HCT116 (cell line): ENCODE data around the gene SAV1. TPM values are rescaled to one million over a fixed set of nuclear protein-coding genes. Genes with fewer than 3 reads are reported as not detected.

ENCODE experiments used
- ATAC-seq: fragments of 200-7000 bp; cut with Tn5 transposase; 2 replicates; pipeline ENCODE4 v1.9.1; 2020; ENCODE audit warnings: mild to moderate bottlenecking, moderate library complexity
- BruUV-seq: library from RNA; stranded (reverse); fragments of 400-500 nt; replicated peaks from 2 replicates; lab custom pipeline; 2021; lab: Mats Ljungman, UMichigan
- CTCF ChIA-PET: fragments of 300-600 bp; sonication (Branson Sonifier 250); formaldehyde crosslinking; loops from one replicate; lab custom pipeline; 2021; ENCODE audit warnings: antibody characterized with exemption; lab: Charles Lee
- POLR2A ChIA-PET: fragments of 300-600, 350-600 bp; sonication (Branson Sonifier 250); formaldehyde crosslinking; loops from one replicate; lab custom pipeline; 2021; ENCODE audit warnings: antibody characterized with exemption; lab: Charles Lee
- RAD21 ChIA-PET, 2 experiments: fragments of 300-600 bp; sonication (Branson Sonifier 250); formaldehyde crosslinking; loops; one replicate each; lab custom pipeline; 2023; ENCODE audit warnings: low total read pairs in 2 of 2; ENCODE audit not compliant: uncharacterized antibody in 2 of 2, unreplicated experiment in 2 of 2, low non-redundant PET in 1 of 2; lab: Charles Lee
- DNase-seq: peaks from one replicate; pipeline ENCODE4 v3.0.0-alpha.2; 2010; ENCODE audit warnings: low read depth, low spot score
- H2AFZ ChIP-seq: fragments of 200-600 bp; shearing (Covaris generic), sonication (generic); 2 replicates; pipeline ENCODE4 v1.6.1; 2017; ENCODE audit warnings: low read depth, mixed run types, mixed read lengths, antibody characterized with exemption, low read length; ENCODE audit not compliant: poor library complexity, severe bottlenecking
- H3K27ac ChIP-seq: 2 replicates; pipeline ENCODE4 v1.5.1; 2012; ENCODE audit warnings: low read depth, low read length
- H3K27me3 ChIP-seq: fragments of 200-600 bp; sonication (generic); 2 replicates; pipeline ENCODE4 v1.6.1; 2016; ENCODE audit warnings: mixed run types, low read length, mixed read lengths; ENCODE audit not compliant: insufficient read depth
- H3K36me3 ChIP-seq, 2 experiments: fragments of 200-500 bp in 1 of 2; fragments of 200-600 bp in 1 of 2; sonication (Bioruptor generic) in 1 of 2; sonication (generic) in 1 of 2; 2 replicates each; pipeline versions ENCODE4 v1.5.1 to v1.6.1; 2014 to 2016; ENCODE audit warnings: low read length in 2 of 2, inconsistent platforms in 1 of 2, mixed read lengths in 1 of 2, mixed run types in 1 of 2; ENCODE audit not compliant: insufficient read depth in 2 of 2, control insufficient read depth in 1 of 2
- H3K4me1 ChIP-seq, 2 experiments: fragments of 200-600 bp in 1 of 2; sonication (generic) in 1 of 2; 2 replicates each; pipeline versions ENCODE4 v1.5.1 to v1.6.1; 2012 to 2017; ENCODE audit warnings: low read length in 2 of 2, inconsistent platforms in 1 of 2, mild to moderate bottlenecking in 1 of 2, mixed read lengths in 1 of 2, mixed run types in 1 of 2, moderate library complexity in 1 of 2; ENCODE audit not compliant: insufficient read depth in 2 of 2, control insufficient read depth in 1 of 2
- H3K4me2 ChIP-seq: fragments of 200-600 bp; sonication (generic); 2 replicates; pipeline ENCODE4 v1.6.1; 2017; ENCODE audit warnings: mixed run types, low read length, mixed read lengths
- H3K4me3 ChIP-seq, 2 experiments: fragments of 200-600 bp in 1 of 2; sonication (generic) in 1 of 2; replicated peaks in 1 of 2; 2 replicates each; pipeline ENCODE4 v1.5.1; 2011 to 2016; ENCODE audit warnings: low read length in 2 of 2, control low read depth in 1 of 2, low read depth in 1 of 2, mild to moderate bottlenecking in 1 of 2, mixed read lengths in 1 of 2, mixed run types in 1 of 2
- H3K79me2 ChIP-seq: fragments of 200-600 bp; sonication (generic); 2 replicates; pipeline ENCODE4 v1.6.1; 2017; ENCODE audit warnings: mild to moderate bottlenecking, mixed run types, low read length, moderate library complexity, mixed read lengths; ENCODE audit not compliant: insufficient read depth
- H3K9ac ChIP-seq: fragments of 200-600 bp; sonication (generic); 2 replicates; pipeline ENCODE4 v1.6.1; 2016; ENCODE audit warnings: low read length, mixed read lengths
- H3K9me2 ChIP-seq: fragments of 200-600 bp; sonication (generic), shearing (Covaris generic); 2 replicates; pipeline ENCODE4 v1.6.1; 2017; ENCODE audit warnings: mixed run types, mild to moderate bottlenecking, moderate library complexity; ENCODE audit not compliant: insufficient read depth
- H3K9me3 ChIP-seq, 2 experiments: fragments of 200-500 bp in 1 of 2; fragments of 200-600 bp in 1 of 2; sonication (Bioruptor generic) in 1 of 2; sonication (generic) in 1 of 2; 2 replicates each; pipeline ENCODE4 v1.6.1; 2014 to 2017; ENCODE audit warnings: low read length in 2 of 2, mixed read lengths in 2 of 2, inconsistent platforms in 1 of 2, low read depth in 1 of 2, mild to moderate bottlenecking in 1 of 2, mixed run types in 1 of 2, moderate library complexity in 1 of 2; ENCODE audit not compliant: control insufficient read depth in 1 of 2, insufficient read depth in 1 of 2
- H4K20me1 ChIP-seq: fragments of 200-600 bp; sonication (generic), shearing (Covaris generic); 2 replicates; pipeline ENCODE4 v1.6.1; 2017; ENCODE audit warnings: mixed run types, mild to moderate bottlenecking, moderate library complexity; ENCODE audit not compliant: insufficient read depth
- CEBPB ChIP-seq: IDR thresholded peaks from 2 replicates; pipeline ENCODE4 v1.6.1; 2012; ENCODE audit warnings: low read depth
- CTCF ChIP-seq, 3 experiments: fragments of 200-600 bp in 1 of 3; sonication (generic) in 1 of 3; IDR thresholded peaks in 2 of 3; conservative IDR thresholded peaks in 1 of 3; 2 replicates each; pipeline ENCODE4 v1.5.1; 2012 to 2017; ENCODE audit warnings: low read depth in 2 of 3, low read length in 2 of 3, antibody characterized with exemption in 1 of 3, borderline replicate concordance in 1 of 3, control low read depth in 1 of 3, mild to moderate bottlenecking in 1 of 3, mixed read lengths in 1 of 3, mixed run types in 1 of 3, moderate library complexity in 1 of 3; ENCODE audit not compliant: insufficient read depth in 1 of 3
- EZH2phosphoT487 ChIP-seq: fragments of 200-600 bp; IDR thresholded peaks from 2 replicates; pipeline ENCODE4 v1.6.1; 2018; ENCODE audit warnings: antibody characterized with exemption, borderline replicate concordance
- RAD21 ChIP-seq: IDR thresholded peaks from 2 replicates; pipeline ENCODE4 v1.6.1; 2012; ENCODE audit warnings: low read depth, mild to moderate bottlenecking
- REST ChIP-seq: IDR thresholded peaks from 2 replicates; pipeline ENCODE4 v1.6.1; 2012; ENCODE audit warnings: low read depth
- SP1 ChIP-seq: IDR thresholded peaks from 2 replicates; pipeline ENCODE4 v1.6.1; 2012; ENCODE audit warnings: low read depth
- YY1 ChIP-seq: IDR thresholded peaks from 2 replicates; pipeline ENCODE4 v1.6.1; 2011; ENCODE audit warnings: low read length, low read depth, moderate library complexity, mild to moderate bottlenecking; ENCODE audit not compliant: insufficient replicate concordance; ENCODE audit errors: extremely low read depth
- ZFX ChIP-seq: fragments of 450-650 bp; IDR thresholded peaks from 2 replicates; pipeline ENCODE4 v1.6.1; 2017
- ZNF274 ChIP-seq: fragments of 200-500 bp; sonication (Bioruptor generic); IDR thresholded peaks from 2 replicates; pipeline ENCODE4 v1.6.1; 2014; ENCODE audit warnings: mild to moderate bottlenecking, low read depth, low read length, inconsistent platforms
- intact Hi-C: fragments of 100-400 bp; cut with micrococcal nuclease; formaldehyde crosslinking; loops from 2 replicates; pipeline ENCODE4 v1.10.0; 2022
- total RNA-seq: library from RNA; stranded (reverse); gene quantifications from one replicate; pipeline ENCODE4 v1.2.1, GENCODE V29; 2021; ENCODE audit not compliant: unreplicated experiment
- TF ChIP-seq, protein P1 (sequence below): IDR thresholded peaks from 2 replicates; pipeline ENCODE4 v1.6.1; 2012
- TF ChIP-seq, protein P2 (sequence below): IDR thresholded peaks from 2 replicates; pipeline ENCODE4 v1.6.1; 2011; ENCODE audit warnings: mild to moderate bottlenecking, low read length, moderate library complexity; ENCODE audit not compliant: insufficient replicate concordance; ENCODE audit errors: extremely low read depth

The SAV1 gene
- total RNA-seq, 1 experiment from 2014 or later, result 38.0 TPM

DNA sequence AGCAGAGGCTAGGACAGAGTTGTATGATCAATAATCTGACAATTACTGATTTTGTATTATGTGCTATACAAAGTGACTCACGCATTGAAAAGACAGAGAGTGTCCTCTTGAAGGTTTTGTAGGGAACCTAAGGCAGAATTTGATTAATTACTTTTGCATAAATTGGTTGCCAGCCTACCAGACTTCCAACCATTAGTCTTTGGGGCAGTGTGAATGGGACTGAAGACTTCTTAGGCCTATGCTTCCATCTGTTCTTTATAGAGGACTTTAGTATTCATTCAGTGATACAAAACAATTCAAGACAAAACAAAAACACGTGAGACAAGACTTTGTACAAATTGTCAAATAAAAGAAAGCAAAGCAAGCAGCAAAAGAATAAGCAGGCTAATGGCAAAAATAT lies 61.6 kb downstream of the SAV1 start:
- Histone ChIP-seq H4K20me1 (no peaks in the 10 kb centered on the region), H3K9ac (no peak overlapping the region), H3K9me2 (no peaks in the 10 kb centered on the region), H3K27me3 (no peaks in the 10 kb centered on the region), H3K4me1 (peaks cover under 1 to 8% of the 10 kb centered on the region in 2 experiments; a peak in 3 of 4 replicates), H3K79me2 (no peaks in the 10 kb centered on the region), H3K4me2 (no peak overlapping the region), H2AFZ (no peak overlapping the region), H3K36me3 (no peaks in the 10 kb centered on the region), H3K9me3 (no peaks in the 10 kb centered on the region), H3K4me3 (no peak overlapping the region), H3K27ac (no peak overlapping the region)
- no peak for ATAC-seq
- no peak for TF ChIP-seq YY1
- CTCF ChIA-PET, result interaction anchor here (1.1 kb wide), 1 partner anchor 9 kb away, joined by 3 read pairs; no protein-coding TSS in a partner anchor
- POLR2A ChIA-PET, result no interaction called here
- RAD21 ChIA-PET, result no interaction called here
- intact Hi-C loops, result no loop called here
- no peak for DNase-seq
- BruUV-seq, result no TSS peak

- H3K9me3 ChIP-seq, result no peaks in the 10 kb centered on the region
- no peaks in the 10 kb centered on the region for H3K9me2 ChIP-seq
- H3K27ac ChIP-seq, result no peak overlapping the region
- H3K4me3 ChIP-seq, result no peak overlapping the region
- no TSS peak for BruUV-seq
- POLR2A ChIA-PET, result no interaction called here
- H2AFZ ChIP-seq, result no peak overlapping the region
- H4K20me1 ChIP-seq, result no peaks in the 10 kb centered on the region
- H3K4me2 ChIP-seq, result no peak overlapping the region
- CTCF ChIA-PET, result interaction anchor here (1.1 kb wide), 1 partner anchor 9 kb away, joined by 3 read pairs; no protein-coding TSS in a partner anchor
- DNase-seq (no peak), ATAC-seq (no peak)
- no peaks in the 10 kb centered on the region for H3K27me3 ChIP-seq
- peaks cover 7 to 12% of the 10 kb centered on the region in 2 experiments for H3K4me1 ChIP-seq
- no peaks in the 10 kb centered on the region for H3K36me3 ChIP-seq
- RAD21 ChIA-PET, result no interaction called here
- no peak for TF ChIP-seq RAD21
- TF ChIP-seq EZH2phosphoT487, result no peak
- no peak for TF ChIP-seq CTCF (IDR thresholded peaks at IDR 0.05 in 2 of 3, conservative IDR thresholded peaks at IDR 0.05 in 1 of 3; ENCODE audit: borderline replicate concordance in 1 of 3, insufficient read depth in 1 of 3, low read depth in 2 of 3, low read length in 2 of 3)
- TF ChIP-seq, protein P1, sequence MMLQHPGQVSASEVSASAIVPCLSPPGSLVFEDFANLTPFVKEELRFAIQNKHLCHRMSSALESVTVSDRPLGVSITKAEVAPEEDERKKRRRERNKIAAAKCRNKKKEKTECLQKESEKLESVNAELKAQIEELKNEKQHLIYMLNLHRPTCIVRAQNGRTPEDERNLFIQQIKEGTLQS, result no peak
- no peak for TF ChIP-seq CEBPB
- TF ChIP-seq ZNF274, result no peak
- TF ChIP-seq SP1, result no peak
- TF ChIP-seq, protein P2, sequence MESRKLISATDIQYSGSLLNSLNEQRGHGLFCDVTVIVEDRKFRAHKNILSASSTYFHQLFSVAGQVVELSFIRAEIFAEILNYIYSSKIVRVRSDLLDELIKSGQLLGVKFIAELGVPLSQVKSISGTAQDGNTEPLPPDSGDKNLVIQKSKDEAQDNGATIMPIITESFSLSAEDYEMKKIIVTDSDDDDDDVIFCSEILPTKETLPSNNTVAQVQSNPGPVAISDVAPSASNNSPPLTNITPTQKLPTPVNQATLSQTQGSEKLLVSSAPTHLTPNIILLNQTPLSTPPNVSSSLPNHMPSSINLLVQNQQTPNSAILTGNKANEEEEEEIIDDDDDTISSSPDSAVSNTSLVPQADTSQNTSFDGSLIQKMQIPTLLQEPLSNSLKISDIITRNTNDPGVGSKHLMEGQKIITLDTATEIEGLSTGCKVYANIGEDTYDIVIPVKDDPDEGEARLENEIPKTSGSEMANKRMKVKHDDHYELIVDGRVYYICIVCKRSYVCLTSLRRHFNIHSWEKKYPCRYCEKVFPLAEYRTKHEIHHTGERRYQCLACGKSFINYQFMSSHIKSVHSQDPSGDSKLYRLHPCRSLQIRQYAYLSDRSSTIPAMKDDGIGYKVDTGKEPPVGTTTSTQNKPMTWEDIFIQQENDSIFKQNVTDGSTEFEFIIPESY, result no peak
- no peak for TF ChIP-seq YY1
- no peak for TF ChIP-seq REST
- no peak for TF ChIP-seq ZFX
- no peaks in the 10 kb centered on the region for H3K79me2 ChIP-seq
- intact Hi-C loops, result no loop called here
- H3K9ac ChIP-seq, result no peak overlapping the region
These were observed 62.3 kb downstream of the SAV1 start for GRCh38 chr14:50605766-50606165.
